OCI-LY3 (cell line): ENCODE results near the gene OGG1.

Experiments used
- H2AFZ ChIP-seq: fragments of 200-600, 300-600 bp; shearing (Covaris generic); 2 replicates; pipeline ENCODE4 v1.6.0; 2014; ENCODE audit warnings: antibody characterized with exemption, low read depth, low read length
- H3K27ac ChIP-seq: fragments of 200-600, 300-600 bp; sonication (generic); 2 replicates; pipeline ENCODE4 v1.5.1; 2014; ENCODE audit warnings: mild to moderate bottlenecking, low read length, moderate library complexity, mixed read lengths
- H3K27me3 ChIP-seq: fragments of 200-600, 300-600 bp; sonication (generic); 2 replicates; pipeline ENCODE4 v1.6.1; 2014; ENCODE audit warnings: low read depth, low read length, mixed read lengths
- H3K36me3 ChIP-seq: fragments of 200-600, 300-600 bp; sonication (generic); replicated peaks from 2 replicates; pipeline ENCODE3; 2014; ENCODE audit warnings: low read depth, low read length, mixed read lengths
- H3K4me1 ChIP-seq: fragments of 300-600, 200-600 bp; sonication (generic); 2 replicates; pipeline ENCODE4 v1.6.1; 2014; ENCODE audit warnings: low read length, mixed read lengths
- H3K4me2 ChIP-seq: fragments of 200-600, 300-600 bp; sonication (generic); 2 replicates; pipeline ENCODE4 v1.6.1; 2014; ENCODE audit warnings: low read length, mixed read lengths
- H3K4me3 ChIP-seq: fragments of 300-600, 200-600 bp; sonication (generic); 2 replicates; pipeline ENCODE4 v1.5.1; 2014; ENCODE audit warnings: antibody characterized with exemption, mild to moderate bottlenecking, low read length, moderate library complexity
- H3K79me2 ChIP-seq: fragments of 300-600, 200-600 bp; shearing (Covaris generic); 2 replicates; pipeline ENCODE4 v1.6.1; 2014; ENCODE audit warnings: mild to moderate bottlenecking, low read length, mixed read lengths
- H3K9ac ChIP-seq: fragments of 300-600, 200-600 bp; shearing (Covaris generic); 2 replicates; pipeline ENCODE4 v1.6.0; 2014; ENCODE audit warnings: mild to moderate bottlenecking, low read length, moderate library complexity
- H3K9me3 ChIP-seq: fragments of 200-600, 300-600 bp; shearing (Covaris generic); 2 replicates; pipeline ENCODE4 v1.6.1; 2014; ENCODE audit warnings: low read length, mixed read lengths; ENCODE audit not compliant: insufficient read depth
- H4K20me1 ChIP-seq: fragments of 200-600, 300-600 bp; sonication (generic); 2 replicates; pipeline ENCODE4 v1.6.1; 2016; ENCODE audit warnings: low read length, mixed read lengths; ENCODE audit not compliant: insufficient read depth
- CTCF ChIP-seq: fragments of 200-600, 300-600 bp; sonication (generic); IDR thresholded peaks from 2 replicates; pipeline ENCODE4 v1.5.1; 2014; ENCODE audit warnings: antibody characterized with exemption, low read length, low read depth
- EZH2phosphoT487 ChIP-seq: fragments of 200-600 bp; shearing (Covaris generic); IDR thresholded peaks from 2 replicates; pipeline ENCODE4 v1.6.1; 2018; ENCODE audit warnings: antibody characterized with exemption, mixed run types, low read depth

OGG1 gene

GRCh38 chr3:9793161-9793781 is 43.5 kb downstream of the OGG1 start:
- peaks cover 70% of the 10 kb centered on the region for H3K79me2 ChIP-seq
- peak overlapping the region; percentile 99 for H3K4me2 ChIP-seq
- no peaks in the 10 kb centered on the region for H3K27me3 ChIP-seq
- peak overlapping the region; percentile 99 for H3K27ac ChIP-seq
- H3K9ac ChIP-seq, result peak overlapping the region; percentile 97
- H3K9me3 ChIP-seq, result no peaks in the 10 kb centered on the region
- H3K4me3 ChIP-seq, result peak overlapping the region; percentile 92
- TF ChIP-seq EZH2phosphoT487 (no peak), CTCF (no peak)
- no peak overlapping the region for H2AFZ ChIP-seq
- peaks cover 35% of the 10 kb centered on the region for H3K4me1 ChIP-seq
- peaks cover 48% of the 10 kb centered on the region for H3K36me3 ChIP-seq
- H4K20me1 ChIP-seq, result peaks cover 13% of the 10 kb centered on the region

DNA sequence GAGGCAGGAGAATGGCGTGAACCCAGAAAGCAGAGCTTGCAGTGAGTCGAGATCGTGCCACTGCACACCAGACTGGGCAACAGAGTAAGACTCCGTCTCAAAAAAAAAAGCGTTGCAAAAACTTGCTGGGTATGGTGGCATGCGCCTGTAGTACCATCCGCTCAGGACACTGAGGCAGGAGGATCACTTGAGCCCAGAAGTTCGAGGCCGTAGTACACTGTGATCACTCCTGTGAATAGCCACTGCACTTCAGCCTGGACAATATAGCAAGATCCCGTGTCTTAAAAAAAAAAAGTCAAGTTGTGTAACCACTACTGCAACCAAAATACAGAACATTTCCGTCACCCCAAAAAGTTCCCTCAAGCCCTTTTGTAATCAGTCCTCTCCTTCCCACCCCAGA is 44.6 kb downstream of the OGG1 start:
- peaks cover 35% of the 10 kb centered on the region for H3K4me1 ChIP-seq
- no peak overlapping the region for H2AFZ ChIP-seq
- peak overlapping the region; percentile 99 for H3K27ac ChIP-seq
- H4K20me1 ChIP-seq, result peaks cover 13% of the 10 kb centered on the region
- peak overlapping the region; percentile 92 for H3K4me3 ChIP-seq
- H3K9ac ChIP-seq, result peak overlapping the region; percentile 69
- TF ChIP-seq CTCF (no peak), EZH2phosphoT487 (no peak)
- H3K36me3 ChIP-seq, result peaks cover 50% of the 10 kb centered on the region
- peaks cover 72% of the 10 kb centered on the region for H3K79me2 ChIP-seq
- H3K27me3 ChIP-seq, result no peaks in the 10 kb centered on the region
- H3K4me2 ChIP-seq, result peak overlapping the region; percentile 99
- no peaks in the 10 kb centered on the region for H3K9me3 ChIP-seq

DNA sequence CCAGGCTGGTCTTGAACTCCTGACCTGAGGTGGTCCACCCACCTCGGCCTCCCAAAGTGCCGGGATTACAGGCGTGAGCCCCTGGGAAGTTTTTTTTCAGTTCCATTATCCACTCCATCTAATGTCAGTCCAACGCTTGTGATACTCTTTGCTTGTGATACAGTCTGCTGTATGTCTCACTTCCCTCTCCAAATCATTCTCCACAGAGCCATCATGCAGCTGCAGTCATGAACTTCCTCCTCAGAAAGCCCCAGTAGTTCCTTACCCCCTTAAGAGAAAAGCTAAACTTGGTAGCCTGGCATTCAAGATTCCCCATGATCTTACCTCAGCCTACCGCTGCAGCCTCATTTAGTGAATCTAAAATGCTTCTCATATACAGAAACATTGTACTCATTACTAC is 45.5 kb downstream of the OGG1 start:
- H4K20me1 ChIP-seq, result peaks cover 13% of the 10 kb centered on the region
- H3K27ac ChIP-seq, result peak overlapping the region; percentile 99
- no peak for TF ChIP-seq EZH2phosphoT487
- no peak for TF ChIP-seq CTCF
- peaks cover 72% of the 10 kb centered on the region for H3K79me2 ChIP-seq
- no peak overlapping the region for H2AFZ ChIP-seq
- H3K4me1 ChIP-seq, result peaks cover 35% of the 10 kb centered on the region
- H3K4me2 ChIP-seq, result peak overlapping the region; percentile 99
- H3K4me3 ChIP-seq, result peak overlapping the region; percentile 92
- peaks cover 49% of the 10 kb centered on the region for H3K36me3 ChIP-seq
- peak overlapping the region; percentile 69 for H3K9ac ChIP-seq
- H3K9me3 ChIP-seq, result no peaks in the 10 kb centered on the region
- no peaks in the 10 kb centered on the region for H3K27me3 ChIP-seq

DNA sequence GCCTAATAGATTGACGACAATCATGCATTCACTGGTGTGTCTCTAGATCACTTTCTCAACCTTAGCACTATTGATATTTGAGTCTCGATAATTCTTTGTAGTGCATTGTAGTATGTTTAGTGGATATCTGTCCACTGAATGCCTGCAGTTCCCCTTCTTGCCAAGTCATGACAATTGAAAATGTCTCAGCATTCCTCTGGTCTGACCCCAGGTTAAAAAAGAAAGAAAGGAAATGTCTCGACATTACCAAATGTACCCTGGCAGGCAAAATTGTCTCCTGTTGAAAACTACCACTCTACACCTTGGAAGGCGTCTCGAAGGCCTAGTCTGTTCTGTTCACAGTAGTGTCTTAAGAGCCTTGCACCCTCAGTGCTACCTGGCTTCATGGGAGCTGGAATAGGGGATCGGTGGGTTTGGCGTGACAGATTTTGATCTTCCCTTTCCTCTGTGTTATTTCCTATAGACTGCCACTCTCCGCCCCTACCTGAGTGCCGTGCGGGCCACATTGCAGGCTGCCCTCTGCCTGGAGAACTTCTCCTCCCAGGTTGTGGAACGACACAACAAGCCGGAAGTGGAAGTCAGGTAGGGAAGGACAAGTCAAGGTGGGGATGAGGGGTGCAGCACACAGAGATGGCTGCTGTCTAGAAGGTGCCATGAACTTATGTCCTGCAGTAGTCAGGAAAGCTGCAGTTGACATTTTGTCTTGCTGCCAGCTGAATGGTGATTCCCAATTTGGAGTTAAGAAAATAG is 47.6 kb downstream of the OGG1 start:
- no peak for TF ChIP-seq CTCF
- TF ChIP-seq EZH2phosphoT487, result no peak
- Histone ChIP-seq H3K36me3 (peaks cover 54% of the 10 kb centered on the region), H3K79me2 (peaks cover 55% of the 10 kb centered on the region)

More for the DNA sequence above, 47.6 kb downstream of the OGG1 start:
- Histone ChIP-seq H3K27me3 (no peaks in the 10 kb centered on the region), H3K9ac (no peak overlapping the region), H4K20me1 (peaks cover 13% of the 10 kb centered on the region), H3K4me3 (no peak overlapping the region), H3K27ac (no peak overlapping the region), H3K4me1 (peaks cover 26% of the 10 kb centered on the region), H3K4me2 (no peak overlapping the region), H2AFZ (no peak overlapping the region), H3K9me3 (no peaks in the 10 kb centered on the region)
